DMS114 treated with DMSO at 0.1 percent for 48 hours (cell line): ENCODE data around the gene IL1RAPL1.

Experiments
- DNase-seq: peaks from one replicate; lab custom pipeline; 2025; ENCODE audit not compliant: unreplicated experiment; lab: John Stamatoyannopoulos, UW

IL1RAPL1 gene

GRCh38 chrX:28626515-28626914 lies 39.3 kb downstream of the IL1RAPL1 start:
- DNase-seq = no peak

GRCh38 chrX:28628120-28628519 lies 40.9 kb downstream of the IL1RAPL1 start:
- no peak for DNase-seq

DNA sequence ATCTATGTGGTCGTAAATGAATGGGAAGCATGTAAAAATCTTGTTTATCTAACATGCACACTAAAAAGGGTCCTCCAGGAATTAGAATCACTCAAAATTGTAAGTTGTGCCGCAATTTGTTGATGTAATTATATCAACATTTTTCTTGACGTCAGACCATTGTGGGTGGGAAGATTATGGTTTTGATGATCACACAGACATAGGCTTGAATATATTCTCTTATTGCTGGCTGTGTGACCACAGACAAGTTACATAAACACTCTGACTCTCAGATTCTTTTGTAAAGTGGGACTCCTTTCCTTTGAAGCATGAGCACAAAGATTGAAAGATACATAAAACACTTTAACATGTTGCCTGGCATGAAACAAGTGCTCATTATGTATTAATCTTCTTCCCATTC lies 51.5 kb downstream of the IL1RAPL1 start:
- DNase-seq = no peak

- no peak for DNase-seq
Observed at GRCh38 chrX:28639451-28639850, 52.2 kb downstream of the IL1RAPL1 start.

GRCh38 chrX:28649541-28649940 lies 62.3 kb downstream of the IL1RAPL1 start:
- DNase-seq = no peak

DNA sequence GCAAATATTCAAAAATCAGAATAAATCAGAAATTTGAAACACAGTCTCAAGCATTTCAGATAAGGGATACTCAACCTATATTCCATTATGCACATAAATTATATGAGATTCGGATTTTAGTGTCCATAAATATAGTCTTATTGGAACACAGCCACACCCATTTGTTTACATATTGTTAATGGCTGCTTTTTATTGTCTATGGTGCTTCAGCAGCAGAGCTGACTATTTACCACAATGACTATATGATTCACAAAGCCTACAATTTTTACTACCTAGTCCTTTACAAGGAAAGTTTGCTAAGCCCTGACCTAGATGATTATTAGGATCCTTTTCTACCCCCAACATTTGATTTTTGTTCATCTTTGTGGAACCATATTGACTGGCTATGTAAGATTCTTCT lies 63.9 kb downstream of the IL1RAPL1 start:
- DNase-seq = no peak

GRCh38 chrX:28659269-28659668 lies 72.0 kb downstream of the IL1RAPL1 start:
- no peak for DNase-seq

DNA sequence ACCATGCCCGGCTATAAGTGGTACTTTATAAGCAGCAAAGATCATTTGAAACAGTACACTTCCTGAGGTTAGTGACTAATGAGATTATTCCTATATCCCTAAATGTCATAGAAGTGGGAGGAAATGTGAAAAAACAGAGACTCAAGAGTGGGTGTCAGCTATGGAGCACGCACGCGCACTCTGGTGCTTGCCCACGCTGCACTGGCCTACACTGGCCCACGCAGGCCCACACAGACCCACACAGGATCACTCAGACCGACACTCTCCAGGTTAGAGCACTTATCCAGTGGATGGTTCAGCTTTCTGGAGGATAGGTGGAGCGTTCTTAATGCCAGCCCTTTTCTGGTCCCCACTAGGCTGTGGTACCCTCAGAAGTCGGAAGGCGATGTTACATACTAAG lies 78.5 kb downstream of the IL1RAPL1 start:
- DNase-seq = no peak

DNA sequence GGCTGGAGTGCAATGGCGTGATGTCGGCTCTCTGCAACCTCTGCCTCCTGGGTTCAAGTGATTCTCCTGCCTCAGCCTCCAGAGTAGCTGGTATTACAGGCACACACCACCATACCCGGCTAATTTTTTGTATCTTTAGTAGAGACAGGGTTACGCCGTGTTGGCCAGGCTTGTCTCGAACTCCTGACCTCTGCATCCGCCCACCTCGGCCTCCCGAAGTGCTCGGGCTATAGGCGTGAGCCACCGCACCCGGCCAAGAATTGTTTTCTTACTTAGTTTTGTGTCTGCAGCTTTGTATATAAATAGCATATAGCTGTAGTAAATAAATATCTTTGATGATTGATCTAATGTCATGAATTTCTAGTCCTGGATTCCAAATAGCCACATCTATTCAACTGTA lies 81.1 kb downstream of the IL1RAPL1 start:
- DNase-seq = no peak

DNA sequence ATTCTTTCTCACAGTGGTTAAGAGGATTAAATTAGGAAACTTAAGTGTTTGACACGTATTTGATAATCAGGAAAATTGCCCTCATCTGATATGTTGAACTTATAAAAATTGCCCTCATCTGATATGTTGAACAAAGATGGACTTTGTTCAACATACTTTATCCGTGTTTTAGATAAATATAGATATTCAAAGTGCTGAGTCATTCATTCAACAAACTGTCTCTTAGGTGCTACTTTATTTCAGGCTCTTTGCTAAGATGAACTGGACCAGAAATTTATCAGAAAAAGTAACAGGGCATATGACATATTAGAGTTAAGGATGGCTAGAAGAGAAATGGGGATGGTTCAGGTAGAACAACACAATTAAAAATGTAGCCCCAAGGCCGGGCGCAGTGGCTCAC lies 81.7 kb downstream of the IL1RAPL1 start:
- no peak for DNase-seq

GRCh38 chrX:28670074-28670473 lies 82.8 kb downstream of the IL1RAPL1 start:
- no peak for DNase-seq

- DNase-seq = no peak
Observed at GRCh38 chrX:28675173-28675572, 87.9 kb downstream of the IL1RAPL1 start.

DNA sequence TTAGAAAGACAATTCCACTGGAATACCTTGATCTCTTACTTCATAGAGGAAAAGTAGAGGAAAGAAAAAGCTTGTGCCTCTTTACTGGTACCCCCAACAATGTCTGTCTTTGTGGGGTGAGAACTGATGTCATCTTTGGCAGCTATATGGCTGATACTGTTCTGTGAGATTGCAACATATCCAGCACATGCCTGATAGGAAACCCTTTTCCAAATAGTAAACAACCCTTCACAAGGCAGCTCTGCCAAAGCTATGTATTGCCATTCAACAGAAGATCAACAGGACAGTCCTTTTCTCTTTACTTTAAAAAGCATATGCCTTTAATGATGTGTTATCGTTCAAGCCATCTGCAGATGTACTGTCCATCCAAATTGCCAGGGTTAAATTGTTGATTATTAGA lies 105.9 kb downstream of the IL1RAPL1 start:
- DNase-seq = no peak

DNA sequence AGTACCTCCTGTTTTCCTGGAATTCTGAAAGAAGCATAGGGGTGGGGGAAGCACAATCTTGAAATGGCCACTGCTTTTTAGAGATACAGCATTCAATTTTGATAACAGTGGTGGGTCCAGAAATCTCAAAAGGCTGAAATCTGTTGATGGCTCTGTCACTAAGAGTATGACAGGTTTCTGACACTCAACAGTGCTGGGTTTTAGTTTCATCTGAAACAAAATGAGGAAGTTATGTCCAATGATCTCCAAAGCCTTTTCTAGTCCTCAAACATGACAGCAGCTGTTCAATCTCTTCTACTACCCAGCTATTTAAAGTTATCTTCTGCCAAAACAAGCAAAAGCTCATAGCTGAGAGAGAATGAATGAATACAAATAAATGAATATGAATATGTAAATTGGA lies 110.5 kb downstream of the IL1RAPL1 start:
- no peak for DNase-seq

GRCh38 chrX:28701222-28701621 lies 114.0 kb downstream of the IL1RAPL1 start:
- DNase-seq = no peak

GRCh38 chrX:28706964-28707363 lies 119.7 kb downstream of the IL1RAPL1 start:
- no peak for DNase-seq

DNA sequence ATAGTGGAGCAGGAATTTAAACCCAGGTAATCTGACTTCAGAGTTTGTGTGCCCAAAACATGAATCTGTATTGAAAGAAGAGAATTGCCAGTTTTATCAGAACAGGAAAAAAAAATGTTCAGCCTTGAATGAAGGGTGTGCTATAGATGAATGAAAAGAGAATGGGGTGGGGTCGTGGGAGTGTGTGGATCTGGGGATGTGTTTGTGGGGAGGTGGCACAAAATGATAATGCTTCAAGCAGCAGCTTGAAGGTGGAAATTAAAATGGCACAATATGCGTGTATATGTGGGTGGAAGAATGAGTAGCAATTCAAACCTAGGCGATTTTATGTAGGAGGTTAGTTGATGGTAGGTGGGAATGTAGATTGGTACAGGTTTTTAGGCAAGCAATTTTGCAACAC lies 122.2 kb downstream of the IL1RAPL1 start:
- no peak for DNase-seq

- no peak for DNase-seq
Observed at GRCh38 chrX:28717864-28718263, 130.6 kb downstream of the IL1RAPL1 start.

DNA sequence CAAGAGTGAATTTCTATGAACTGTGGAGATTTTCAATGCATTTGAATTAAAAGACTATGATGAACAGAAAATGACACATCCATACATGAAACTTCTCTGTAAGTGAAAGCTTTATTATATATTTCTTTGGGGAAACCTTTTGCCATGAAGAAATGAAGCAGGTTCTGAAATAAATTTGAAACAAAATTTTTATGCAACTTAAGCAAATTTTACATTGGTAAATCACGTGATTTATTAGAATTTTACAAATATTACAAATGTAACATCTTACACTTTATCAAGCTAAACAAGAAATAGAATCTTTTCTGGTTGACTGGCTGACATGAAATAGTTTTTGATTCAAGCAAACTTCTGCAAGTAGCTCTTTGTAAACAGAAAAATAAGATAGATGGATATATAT lies 131.2 kb downstream of the IL1RAPL1 start:
- no peak for DNase-seq

GRCh38 chrX:28719620-28720019 lies 132.4 kb downstream of the IL1RAPL1 start:
- DNase-seq = no peak

DNA sequence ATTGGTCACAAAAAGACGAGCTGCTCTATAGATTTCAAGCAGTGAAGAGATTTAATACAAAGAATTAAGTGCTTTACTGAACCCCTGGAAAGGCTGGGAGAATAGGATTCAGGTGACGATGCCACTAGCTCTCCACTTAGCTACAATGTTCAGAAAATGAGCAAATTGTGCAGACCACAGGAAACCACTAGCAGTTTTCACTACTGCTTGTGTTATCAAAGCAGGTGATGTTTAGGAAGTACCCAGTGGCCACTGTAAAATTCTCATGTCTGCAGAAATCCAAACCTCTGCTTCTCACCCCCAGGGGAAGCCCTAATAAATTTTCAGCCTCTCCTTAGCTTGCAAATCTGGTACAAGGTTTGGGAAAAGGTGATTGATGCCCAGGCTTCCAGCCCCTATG lies 165.1 kb downstream of the IL1RAPL1 start:
- no peak for DNase-seq

GRCh38 chrX:28756175-28756574 lies 168.9 kb downstream of the IL1RAPL1 start:
- DNase-seq = no peak

DNA sequence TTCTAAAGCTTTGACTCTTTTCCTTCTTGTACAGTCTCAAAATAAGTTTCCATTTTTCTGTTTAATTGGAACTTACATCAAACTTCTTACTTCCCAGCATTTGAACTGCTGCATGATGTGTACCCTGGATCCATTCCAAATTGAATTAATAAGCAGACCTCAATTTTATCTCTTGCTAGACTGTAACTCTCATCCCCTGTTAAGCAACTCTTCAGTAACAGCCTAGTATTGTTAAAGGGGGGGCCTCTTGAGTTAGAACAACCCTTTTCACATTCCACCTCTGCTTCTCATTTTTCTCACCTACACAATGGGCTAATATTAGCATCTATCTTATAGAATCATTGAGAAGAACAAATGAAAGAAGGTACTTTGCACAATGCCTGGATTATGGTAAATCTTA lies 169.4 kb downstream of the IL1RAPL1 start:
- DNase-seq = no peak

- no peak for DNase-seq
Observed at GRCh38 chrX:28757290-28757689, 170.0 kb downstream of the IL1RAPL1 start.
